HG02870 (cell line): ENCODE measurements around the gene CDC42EP2.
"Not testable (repeated sequence)": the region's sequence is repeated elsewhere in the genome, so short reads cannot be mapped to it uniquely, and the experiment has no call there.

ENCODE experiments used
- ATAC-seq: cut with Tn5 transposase; IDR thresholded peaks from one replicate; pipeline ENCODE4 v1.9.1; 2021; ENCODE audit warnings: mild to moderate bottlenecking, moderate library complexity; ENCODE audit not compliant: unreplicated experiment

The CDC42EP2 gene

DNA sequence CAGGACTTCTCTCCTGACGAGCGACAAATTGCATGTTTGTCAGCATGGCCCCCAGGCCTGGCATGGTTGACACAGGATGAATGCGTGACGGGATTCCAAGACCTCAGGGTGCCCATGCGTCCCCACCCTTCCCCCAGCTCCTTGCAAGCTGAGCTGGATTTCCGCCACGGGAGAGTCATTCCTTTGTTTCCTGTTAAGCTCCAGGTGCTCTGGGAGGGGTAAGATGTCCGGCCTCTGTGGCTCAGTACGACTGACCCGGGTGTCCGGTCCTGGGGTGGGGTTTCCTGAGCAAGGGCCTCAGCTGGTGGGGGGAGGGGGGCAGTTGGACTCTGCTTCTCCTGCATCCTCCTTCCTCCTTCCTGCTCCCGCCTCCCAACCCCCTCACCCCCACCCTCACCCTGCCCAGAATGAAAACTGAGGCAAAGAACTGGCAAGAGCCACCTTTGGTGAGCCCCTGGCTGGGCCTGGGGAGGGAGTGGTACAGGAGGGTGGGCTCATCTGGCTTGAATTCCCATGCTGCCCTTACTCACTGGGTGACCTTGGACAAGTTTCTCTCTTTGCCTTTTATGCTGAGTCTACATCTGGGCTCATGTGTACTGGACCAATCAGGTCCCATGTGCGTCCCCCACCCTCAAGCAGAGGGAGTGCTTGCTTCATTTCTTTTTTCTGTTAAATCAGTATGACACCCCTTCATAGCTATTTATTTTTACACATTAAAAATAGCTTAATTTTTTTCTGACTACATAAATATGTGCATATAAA is 2.5 kb downstream of the CDC42EP2 start:
- ATAC-seq = no peak

DNA sequence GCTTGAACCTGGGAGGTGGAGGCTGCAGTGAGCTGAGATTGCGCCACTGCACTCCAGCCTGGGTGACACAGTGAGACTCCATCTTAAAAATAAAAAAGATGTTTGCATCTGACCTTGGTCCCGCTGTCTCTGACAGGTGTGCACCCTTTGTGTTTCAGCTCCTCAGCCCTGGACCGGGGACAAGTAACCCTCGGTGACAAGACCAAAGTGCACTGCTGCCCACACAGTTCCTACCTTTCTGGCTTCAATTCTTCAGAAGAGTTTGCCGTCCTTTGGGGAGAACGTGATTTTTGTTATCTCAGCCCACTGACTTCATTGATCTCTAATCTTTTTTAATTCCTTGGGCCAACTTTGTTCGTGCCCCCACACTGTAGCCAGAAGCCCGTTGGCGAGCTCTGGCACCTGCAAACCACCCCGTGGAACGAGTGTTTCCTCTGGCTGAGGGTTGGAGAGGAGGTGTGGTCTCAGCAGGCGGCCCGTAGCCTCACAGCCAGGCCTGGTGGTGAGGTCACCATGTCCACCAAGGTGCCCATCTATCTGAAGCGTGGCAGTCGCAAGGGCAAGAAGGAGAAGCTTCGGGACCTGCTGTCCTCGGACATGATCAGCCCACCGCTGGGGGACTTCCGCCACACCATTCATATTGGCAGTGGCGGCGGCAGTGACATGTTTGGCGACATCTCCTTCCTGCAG is 5.9 kb downstream of the CDC42EP2 start:
- no peak for ATAC-seq

DNA sequence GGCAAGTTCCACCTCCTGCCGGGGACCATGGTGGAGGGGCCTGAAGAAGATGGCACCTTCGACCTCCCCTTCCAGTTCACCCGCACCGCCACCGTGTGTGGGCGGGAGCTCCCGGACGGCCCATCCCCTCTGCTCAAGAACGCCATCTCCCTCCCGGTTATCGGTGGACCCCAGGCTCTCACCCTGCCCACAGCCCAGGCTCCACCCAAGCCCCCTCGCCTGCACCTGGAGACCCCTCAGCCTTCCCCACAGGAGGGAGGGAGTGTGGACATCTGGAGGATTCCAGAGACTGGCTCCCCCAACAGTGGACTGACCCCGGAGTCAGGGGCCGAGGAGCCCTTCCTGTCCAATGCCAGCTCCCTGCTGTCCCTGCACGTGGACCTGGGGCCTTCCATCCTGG is 6.4 kb downstream of the CDC42EP2 start:
- no peak for ATAC-seq

DNA sequence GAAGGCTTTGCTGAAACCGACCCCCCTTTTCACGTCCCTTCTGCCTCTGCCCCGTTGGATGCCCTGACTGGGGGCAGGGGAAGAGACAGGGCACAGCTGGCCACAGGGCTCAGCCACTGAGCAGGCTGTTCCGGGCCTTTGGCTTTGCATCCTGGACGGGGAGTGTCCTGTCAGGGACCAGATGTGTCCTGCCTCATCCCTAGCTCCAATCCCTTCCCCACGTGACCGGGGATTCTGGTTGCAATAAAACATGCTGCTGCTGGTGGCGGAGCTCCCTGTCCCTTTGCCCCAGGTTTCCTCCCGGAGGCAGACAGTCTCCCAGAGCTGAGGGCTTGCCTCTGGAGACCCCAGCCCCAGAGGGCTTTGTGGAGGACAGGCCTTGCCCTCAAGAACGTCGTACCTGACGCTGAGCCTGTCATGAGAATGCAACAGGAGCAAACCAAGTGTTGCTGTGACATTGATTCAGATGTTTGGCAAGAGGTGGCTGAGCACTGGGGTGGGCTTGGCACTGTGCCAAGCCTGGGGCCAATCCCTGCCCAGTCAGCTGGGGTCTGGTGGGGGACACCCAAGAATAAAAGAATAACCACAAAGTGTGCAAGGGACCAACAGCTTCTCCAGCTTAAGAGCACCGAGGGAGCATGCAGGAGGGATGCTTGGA is 7.3 kb downstream of the CDC42EP2 start:
- no peak for ATAC-seq

DNA sequence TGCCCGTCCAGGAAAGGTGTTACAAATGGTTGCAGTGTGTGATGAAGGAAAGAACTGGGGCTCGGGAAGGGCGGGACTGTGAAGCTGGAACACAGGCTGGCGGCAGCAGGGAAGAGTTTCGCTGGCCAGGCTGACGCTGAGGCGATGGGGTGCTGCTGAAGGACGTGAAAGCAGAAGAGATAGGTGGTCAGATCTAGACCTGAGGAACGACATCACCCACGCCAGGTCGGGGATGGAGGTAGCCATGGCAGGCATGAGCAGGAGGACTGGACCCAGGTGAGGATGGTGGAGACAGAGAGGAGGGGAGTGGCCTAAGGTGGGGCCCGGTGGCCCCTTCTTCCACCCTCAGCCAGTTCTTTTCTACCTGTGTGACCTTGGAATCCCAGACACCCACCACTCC is 9.1 kb downstream of the CDC42EP2 start:
- no peak for ATAC-seq

DNA sequence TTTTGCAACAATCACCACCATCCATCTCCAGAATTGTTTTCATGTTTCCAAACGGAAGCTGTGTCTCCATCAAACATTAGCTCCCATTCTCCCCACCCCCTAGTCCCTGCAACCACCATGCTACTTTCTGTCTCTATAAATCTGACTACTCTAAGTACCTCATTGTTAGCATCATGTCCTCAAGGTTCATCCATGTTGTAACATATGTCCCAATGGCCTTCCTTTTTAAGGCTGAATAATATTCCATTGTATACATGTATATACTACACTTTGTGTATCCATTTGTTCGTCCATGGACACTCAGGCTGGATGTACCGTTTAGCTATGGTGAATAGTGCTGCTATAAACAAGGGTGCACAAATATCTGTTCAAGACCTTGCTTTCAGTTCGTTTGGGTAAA is 10.8 kb downstream of the CDC42EP2 start:
- ATAC-seq = no peak

DNA sequence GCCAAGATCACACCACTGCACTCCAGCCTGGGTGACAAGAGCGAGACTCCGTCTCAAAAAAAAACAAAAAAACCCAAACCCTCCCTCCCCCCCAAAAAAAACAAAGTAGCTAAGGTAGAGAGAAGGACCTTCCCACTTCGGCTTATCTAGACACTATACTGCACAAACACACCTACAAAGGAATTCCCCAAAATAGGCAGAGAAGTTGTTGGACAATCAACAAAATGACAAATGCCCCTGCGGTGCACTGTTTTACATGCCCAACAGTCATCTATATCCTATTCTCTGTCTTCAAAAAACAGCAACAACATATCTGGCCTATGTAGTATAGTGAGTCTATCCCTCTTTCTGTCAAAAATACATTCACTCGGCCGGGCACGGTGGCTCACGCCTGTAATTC is 12.4 kb downstream of the CDC42EP2 start:
- ATAC-seq = no peak

DNA sequence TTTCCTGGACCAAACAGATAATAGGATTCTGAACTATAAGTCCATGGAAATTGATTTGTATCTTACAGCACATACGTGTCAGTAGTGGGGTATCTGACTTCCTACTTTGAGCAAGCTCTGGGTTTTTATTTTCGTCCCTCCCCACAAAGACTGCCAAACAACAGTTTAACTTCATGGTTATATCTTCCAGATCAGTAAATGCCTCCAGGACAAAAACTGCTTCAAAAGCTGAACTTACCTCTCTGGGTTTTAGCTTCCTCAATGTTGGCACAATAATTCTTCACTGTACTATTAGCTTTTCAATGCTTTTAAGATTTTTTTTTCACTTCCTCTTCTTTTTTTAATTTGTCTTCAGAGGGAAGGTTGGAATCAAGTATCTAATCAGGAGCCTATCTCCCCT is 14.8 kb downstream of the CDC42EP2 start:
- no peak for ATAC-seq

DNA sequence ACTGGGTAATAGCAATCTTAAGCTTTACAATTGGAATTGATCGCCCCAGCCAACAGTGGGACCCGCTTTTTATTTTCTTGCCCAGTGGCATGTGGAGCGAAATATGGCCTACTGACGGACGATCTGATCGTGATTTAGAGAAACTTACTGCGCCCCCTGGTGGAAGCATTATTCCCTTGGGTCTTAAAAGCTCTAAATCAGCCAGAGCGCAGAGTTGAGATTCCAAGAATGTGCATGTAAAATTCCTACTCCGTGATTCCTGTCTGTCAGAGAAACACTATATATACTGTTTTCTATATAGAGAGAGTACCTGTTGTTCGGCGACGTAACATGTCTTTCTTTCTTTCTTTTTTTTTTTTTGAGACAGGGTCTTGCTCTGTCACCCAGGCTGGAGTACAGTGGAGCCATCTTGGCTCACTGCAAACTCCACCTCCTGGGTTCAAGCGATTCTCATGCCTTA is 15.3 kb downstream of the CDC42EP2 start:
- ATAC-seq = no peak

DNA sequence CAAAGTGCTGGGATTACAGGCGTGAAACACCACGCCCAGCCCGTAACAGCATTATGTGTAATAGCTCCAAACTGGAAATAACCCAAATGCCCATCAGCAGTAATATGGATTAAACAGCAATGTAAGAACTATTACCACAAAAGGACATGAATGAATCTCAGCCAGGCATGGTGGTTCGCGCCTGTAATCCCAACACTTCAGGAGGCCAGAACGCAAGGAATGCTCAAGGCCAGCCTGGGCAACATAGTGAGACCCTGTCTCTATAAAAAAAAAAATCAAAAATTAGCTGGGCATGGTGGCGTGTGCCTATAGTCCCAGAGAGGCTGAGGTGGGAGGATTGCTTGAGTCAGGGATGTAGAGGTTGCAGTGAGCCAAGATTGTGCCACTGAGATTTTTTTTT is 15.9 kb downstream of the CDC42EP2 start:
- no peak for ATAC-seq

DNA sequence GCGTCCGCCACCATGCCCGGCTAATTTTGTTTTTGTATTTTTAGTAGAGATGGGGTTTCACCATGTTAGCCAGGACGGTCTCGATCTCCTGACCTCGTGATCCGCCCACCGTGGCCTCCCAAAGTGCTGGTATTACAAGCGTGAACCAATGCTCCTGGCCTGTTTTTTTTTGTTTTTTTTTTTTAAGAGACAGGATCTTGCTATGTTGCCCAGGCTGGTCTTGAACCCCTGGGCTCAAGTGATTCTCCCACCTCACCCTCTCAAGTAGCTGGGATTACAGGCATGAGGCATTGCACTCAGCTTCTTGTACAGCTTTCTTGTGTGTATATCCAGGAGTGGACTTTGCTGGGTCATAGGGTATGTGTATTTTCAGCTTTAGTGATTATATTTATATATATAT is 17.9 kb downstream of the CDC42EP2 start:
- not testable (repeated sequence) for ATAC-seq

DNA sequence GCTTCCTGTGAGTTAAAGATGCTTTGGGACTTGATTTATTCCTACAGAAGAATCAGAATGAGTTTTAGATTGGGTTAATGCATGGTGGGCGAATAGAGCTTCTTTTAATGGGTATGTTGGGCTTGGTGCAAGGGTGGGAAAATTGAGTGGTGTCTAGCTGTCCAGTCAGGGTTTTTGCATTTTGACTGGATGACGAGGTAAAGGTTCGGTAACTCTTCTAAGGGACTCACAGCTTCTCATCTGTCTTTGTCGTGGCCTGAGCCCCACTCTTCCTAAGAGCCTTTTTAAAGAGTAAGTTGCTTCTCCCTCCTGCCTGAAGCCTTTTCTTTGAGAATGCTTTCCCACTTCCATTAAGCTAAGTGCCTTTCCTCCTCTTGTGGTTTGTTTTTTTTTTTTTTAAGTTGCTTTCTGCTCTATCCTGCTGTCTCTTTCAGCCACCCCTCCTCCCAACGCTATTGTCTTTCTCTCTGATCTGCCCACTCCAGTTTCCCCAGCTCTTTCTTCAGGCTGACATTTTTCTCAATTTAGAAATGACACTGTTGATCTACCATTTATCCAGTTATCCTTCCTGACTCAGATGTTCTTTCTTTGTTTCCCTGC is 20.1 kb downstream of the CDC42EP2 start:
- ATAC-seq = no peak

DNA sequence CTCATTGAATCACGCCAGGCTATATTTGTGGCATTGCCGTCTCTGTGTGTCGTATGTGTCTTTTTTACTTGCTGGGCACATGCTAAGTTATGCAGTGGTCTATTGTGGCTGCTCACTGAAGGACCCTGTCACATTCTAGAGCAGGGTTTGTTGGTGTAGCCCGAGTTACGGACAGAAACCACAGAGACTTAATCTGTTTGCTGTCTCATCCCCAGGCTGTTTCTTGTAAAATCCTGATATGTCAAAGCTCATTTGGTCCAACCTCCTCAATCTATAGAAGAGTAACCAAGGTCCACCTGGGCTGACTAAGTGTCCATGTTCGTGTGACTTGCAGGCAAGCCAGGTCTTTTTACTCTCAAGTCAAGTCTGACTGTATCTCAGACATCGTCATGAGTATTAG is 24.0 kb downstream of the CDC42EP2 start:
- no peak for ATAC-seq

DNA sequence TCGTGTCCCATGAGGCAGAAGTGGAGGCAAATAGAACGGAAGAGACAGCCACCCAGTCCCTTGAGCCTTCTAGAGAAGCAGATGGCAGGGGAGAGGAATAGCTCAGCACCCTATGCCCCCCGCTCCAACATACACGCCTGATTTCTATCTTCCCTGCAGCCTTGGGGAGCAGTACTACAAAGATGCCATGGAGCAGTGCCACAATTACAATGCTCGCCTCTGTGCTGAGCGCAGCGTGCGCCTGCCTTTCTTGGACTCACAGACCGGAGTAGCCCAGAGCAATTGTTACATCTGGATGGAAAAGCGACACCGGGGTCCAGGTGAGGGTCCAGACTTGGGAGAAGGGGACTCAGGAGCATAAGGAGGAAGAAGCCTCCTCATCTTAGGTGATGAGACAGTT is 25.6 kb downstream of the CDC42EP2 start:
- ATAC-seq = no peak

DNA sequence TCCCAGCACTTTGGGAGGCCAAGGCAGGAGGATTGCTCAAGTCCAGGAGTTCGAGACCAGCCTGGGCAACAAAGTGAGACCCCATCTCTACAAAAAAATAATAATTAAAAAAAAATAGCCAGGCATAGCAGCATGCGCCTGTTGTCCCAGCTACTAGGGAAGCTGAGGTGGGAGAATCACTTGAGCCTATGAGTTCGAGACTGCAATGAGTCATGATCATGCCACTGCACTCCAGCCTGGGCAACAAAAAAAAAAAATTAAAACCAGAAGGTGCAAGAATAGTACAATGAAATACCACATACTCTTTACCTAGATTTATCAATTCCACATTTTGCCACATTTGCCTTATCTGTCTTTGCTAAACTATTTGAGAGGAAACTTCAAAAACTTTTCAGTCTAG is 27.2 kb downstream of the CDC42EP2 start:
- ATAC-seq = no peak

DNA sequence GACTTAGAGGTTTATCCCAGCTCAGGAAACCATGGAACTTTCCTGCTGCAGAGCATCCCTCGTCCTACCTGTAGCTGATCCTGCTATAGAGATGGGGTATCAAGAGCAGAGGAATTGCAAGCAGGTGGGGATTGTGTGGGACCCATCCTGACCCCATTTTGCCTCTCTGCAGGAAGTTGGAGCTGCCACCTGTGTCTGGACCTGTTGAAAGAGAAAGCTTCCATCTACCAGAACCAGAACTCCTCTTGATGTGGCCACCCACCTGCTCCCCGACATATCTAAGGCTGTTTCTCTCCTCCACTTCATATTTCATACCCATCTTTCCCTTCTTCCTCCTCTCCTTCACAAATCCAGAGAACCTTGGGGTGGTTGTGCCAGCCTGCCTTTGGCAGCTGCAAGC is 36.8 kb downstream of the CDC42EP2 start:
- no peak for ATAC-seq

DNA sequence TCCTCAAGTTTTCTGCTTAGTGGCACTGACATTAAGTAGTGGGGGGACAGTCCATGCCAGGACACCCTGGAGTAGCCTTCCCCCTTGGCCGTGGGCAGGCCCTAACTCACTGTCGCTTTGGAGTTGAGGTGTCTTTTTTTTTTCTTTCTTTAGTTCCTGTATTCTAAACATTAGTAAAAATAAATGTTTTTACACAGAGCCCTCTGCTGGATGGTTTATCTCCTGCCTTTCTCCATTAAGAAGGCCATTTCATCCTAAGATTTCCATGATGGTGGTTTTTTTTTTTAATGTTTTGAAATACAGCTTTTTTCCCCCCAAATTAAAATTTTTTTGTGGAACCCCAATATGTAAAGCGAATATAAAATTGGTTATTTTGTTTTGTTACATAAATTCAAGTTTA is 38.1 kb downstream of the CDC42EP2 start:
- ATAC-seq = no peak

DNA sequence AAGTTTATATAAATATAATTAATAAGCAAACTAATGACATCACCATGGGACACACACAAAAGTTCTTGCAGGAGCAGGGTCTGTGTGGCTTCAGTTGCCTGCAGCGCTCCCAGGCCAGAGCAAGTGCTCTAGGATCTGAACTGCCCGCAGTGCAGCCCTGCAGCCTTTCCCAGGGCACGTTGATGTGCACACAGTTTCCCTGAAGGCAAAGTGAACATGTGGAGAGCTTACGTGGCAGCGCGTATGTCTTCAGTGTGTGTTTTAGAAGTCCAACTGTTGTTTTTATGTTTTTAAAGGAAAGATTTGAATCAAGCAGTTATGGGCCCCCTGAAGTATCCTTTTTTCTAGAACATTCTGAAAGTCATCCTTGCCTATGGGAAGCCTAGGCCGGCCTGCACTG is 38.7 kb downstream of the CDC42EP2 start:
- no peak for ATAC-seq

DNA sequence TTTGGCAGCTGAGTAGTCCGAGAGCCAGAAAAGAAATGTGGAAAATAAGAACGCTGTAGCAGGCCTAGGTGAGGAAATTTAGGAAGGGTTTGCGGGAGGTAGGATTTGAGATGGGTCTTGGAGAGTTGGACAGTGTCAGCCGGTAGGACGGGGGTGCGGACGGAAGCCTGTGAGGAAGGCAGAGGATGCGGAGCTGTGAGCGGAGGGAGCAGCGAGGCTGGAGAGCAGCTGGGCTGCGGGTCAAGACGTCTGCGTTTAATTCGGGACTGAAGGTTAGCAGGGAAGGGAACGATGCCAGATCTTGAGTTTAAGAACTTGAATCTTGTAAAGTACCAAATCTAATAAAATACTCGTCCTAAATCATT is 39.2 kb downstream of the CDC42EP2 start:
- no peak for ATAC-seq

DNA sequence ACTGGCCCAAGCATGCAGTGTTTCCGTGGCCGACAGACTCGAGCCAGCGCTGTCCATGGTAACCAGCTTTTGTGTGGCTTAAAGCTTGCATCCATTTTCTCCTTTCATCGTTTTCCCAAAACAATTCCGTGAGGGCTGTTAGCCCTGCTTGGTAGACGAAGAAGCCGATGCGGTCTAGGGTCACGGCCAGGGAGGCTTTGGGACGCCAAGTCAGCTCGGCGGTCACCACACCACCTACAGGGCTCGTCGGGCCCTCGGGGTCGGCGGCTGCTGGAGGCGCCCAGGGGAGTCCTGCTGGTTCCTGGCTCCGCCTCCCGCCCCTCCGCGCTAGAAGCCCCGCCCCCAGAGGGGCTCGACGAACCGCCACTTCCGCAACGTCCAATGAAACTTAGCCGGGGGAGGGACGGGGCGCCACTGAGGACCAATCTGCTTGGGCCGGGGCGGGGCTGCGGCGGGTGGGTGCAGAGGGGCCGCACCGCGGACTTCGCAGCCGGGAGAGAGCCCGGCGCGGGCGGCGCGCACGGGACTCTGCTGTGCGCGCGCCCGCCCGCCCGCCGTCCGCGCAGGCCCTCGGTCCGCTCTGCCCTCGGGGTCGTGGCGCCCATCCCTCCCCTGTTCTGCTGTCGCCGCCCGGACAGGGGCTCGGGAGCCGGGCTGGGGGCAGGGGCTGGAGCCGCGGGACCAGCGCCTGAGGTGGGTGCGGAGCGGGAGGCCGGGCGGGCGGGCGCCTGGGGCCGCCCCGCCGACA is 39.8 kb downstream of the CDC42EP2 start, which contains the start of gene TIGD3:
TIGD3 (plus strand) TSS at position 487 of the 748 bp plus-strand sequence. CDS start 1,058 bp downstream, outside the sequence.
- peak; percentile 86 for ATAC-seq
